ENCODE results near the gene AFF3.

Gene AFF3

DNA sequence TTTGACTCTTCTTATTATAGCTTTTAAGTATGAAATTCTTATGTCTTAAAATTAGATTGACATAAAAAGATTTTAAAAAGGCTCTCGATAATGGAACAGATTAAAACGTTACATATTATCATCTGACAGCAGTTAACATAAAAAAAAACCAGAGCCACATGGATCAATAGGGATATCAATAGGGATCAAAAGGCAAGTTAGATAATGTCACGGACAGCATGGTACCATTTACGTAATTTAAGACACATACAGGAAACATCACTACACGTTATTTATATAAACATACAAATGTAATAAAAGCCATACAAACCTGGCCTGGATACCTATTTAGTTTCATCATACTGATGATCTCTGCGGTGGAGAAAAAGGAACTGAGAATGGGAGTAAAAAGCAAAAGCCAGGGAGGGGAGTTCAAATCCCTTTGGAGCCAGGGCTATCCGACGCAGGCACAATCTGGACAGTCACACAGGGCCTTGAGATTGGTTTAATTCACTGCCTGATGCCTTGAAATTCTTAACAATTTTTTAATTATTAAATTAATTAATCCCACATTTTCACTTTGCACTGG lies 227.2 kb downstream of the AFF3 start:
- Mint-ChIP-seq H3K27ac (no peak overlapping the region), H3K4me3 (no peak overlapping the region), H3K9me3 (no peaks in the 10 kb centered on the region), H3K27me3 (no peaks in the 10 kb centered on the region), H3K36me3 (peaks cover 5% of the 10 kb centered on the region), H3K4me1 (no peaks in the 10 kb centered on the region)

DNA sequence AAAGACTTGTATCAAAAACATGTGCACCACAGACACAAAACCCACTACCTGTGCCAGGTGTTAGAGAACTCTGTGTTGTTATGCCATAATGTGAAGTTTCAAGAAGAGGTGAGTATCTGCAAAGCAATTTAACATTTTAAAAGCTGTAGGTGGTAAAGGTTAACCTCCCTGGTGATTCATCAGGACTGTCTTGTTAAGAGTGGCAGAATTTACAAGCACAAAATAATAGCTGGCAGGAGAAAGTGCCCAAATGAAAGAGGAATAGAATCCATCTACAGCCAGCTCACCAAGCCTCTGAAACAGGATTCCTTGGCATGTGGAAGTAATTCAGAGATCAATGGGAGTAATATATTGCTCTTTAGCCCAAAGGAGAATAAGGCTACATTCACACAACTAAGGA lies 230.7 kb downstream of the AFF3 start:
- H3K27ac Mint-ChIP-seq, result no peak overlapping the region

DNA sequence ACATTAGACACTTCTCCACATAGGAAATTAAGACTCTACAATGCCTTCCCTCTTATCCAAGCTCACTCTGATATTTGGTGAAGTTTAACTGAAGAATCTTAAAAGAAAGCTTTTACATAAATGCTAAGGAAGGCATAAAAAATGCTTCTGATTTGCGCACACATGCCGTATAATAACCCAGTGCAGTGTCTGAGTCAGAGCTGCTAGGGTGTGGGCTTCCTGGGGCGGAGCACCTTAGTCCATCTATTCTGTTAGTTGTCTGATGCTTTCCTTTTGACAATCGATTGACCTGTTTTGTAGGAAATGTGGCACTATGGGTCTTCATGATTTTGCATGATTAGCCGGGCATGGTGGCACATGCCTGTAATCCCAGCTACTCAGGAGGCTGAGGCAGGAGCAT lies 231.5 kb downstream of the AFF3 start:
- no peak overlapping the region for H3K4me3 Mint-ChIP-seq
- no peaks in the 10 kb centered on the region for H3K4me1 Mint-ChIP-seq
- H3K27ac Mint-ChIP-seq, result no peak overlapping the region
- H3K36me3 Mint-ChIP-seq, result peaks cover 9% of the 10 kb centered on the region
- H3K9me3 Mint-ChIP-seq, result no peaks in the 10 kb centered on the region
- no peaks in the 10 kb centered on the region for H3K27me3 Mint-ChIP-seq

More for the DNA sequence above, 230.7 kb downstream of the AFF3 start:
- no peaks in the 10 kb centered on the region for H3K9me3 Mint-ChIP-seq
- H3K36me3 Mint-ChIP-seq, result peaks cover 8% of the 10 kb centered on the region
- no peaks in the 10 kb centered on the region for H3K27me3 Mint-ChIP-seq
- H3K4me3 Mint-ChIP-seq, result no peak overlapping the region
- H3K4me1 Mint-ChIP-seq, result no peaks in the 10 kb centered on the region

- Mint-ChIP-seq H3K27ac (no peak overlapping the region), H3K4me1 (no peaks in the 10 kb centered on the region), H3K4me3 (no peak overlapping the region), H3K36me3 (peaks cover 4% of the 10 kb centered on the region), H3K9me3 (no peaks in the 10 kb centered on the region), H3K27me3 (no peaks in the 10 kb centered on the region)
Observed at GRCh38 chr2:99905636-99906035, 236.8 kb downstream of the AFF3 start.

GRCh38 chr2:99905025-99905424 lies 237.4 kb downstream of the AFF3 start:
- H3K27ac Mint-ChIP-seq, result no peak overlapping the region
- H3K4me1 Mint-ChIP-seq, result no peaks in the 10 kb centered on the region
- H3K36me3 Mint-ChIP-seq, result peaks cover 4% of the 10 kb centered on the region
- no peaks in the 10 kb centered on the region for H3K9me3 Mint-ChIP-seq
- H3K4me3 Mint-ChIP-seq, result no peak overlapping the region
- no peaks in the 10 kb centered on the region for H3K27me3 Mint-ChIP-seq

- Mint-ChIP-seq H3K4me3 (no peak overlapping the region), H3K27ac (no peak overlapping the region), H3K9me3 (no peaks in the 10 kb centered on the region), H3K27me3 (no peaks in the 10 kb centered on the region), H3K36me3 (peaks cover 4% of the 10 kb centered on the region), H3K4me1 (no peaks in the 10 kb centered on the region)
Observed at GRCh38 chr2:99903981-99904380, 238.4 kb downstream of the AFF3 start.

GRCh38 chr2:99900556-99900955 lies 241.8 kb downstream of the AFF3 start:
- Mint-ChIP-seq H3K4me1 (no peaks in the 10 kb centered on the region), H3K36me3 (no peaks in the 10 kb centered on the region), H3K4me3 (no peak overlapping the region), H3K27me3 (no peaks in the 10 kb centered on the region), H3K27ac (no peak overlapping the region), H3K9me3 (no peaks in the 10 kb centered on the region)

DNA sequence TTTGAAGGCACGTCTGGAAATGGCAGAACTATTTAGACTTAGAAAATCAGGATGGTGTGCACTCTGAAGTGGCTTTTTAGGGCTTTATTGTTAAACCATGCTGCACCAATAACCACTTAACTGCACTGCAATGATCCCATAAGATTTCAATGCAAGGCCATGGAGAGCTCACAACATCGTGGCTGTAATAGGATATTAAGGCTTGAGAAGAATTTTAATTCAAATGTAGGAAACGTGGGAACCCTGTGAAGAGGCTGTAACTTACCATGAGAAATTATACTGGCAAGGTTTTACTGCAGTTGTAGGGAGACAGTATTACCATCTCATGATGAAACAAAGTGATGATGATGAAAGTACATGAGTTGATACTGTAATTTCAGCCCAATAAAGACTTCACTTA lies 242.5 kb downstream of the AFF3 start:
- Mint-ChIP-seq H3K4me1 (no peaks in the 10 kb centered on the region), H3K36me3 (no peaks in the 10 kb centered on the region), H3K27me3 (no peaks in the 10 kb centered on the region), H3K9me3 (no peaks in the 10 kb centered on the region), H3K4me3 (no peak overlapping the region), H3K27ac (no peak overlapping the region)

DNA sequence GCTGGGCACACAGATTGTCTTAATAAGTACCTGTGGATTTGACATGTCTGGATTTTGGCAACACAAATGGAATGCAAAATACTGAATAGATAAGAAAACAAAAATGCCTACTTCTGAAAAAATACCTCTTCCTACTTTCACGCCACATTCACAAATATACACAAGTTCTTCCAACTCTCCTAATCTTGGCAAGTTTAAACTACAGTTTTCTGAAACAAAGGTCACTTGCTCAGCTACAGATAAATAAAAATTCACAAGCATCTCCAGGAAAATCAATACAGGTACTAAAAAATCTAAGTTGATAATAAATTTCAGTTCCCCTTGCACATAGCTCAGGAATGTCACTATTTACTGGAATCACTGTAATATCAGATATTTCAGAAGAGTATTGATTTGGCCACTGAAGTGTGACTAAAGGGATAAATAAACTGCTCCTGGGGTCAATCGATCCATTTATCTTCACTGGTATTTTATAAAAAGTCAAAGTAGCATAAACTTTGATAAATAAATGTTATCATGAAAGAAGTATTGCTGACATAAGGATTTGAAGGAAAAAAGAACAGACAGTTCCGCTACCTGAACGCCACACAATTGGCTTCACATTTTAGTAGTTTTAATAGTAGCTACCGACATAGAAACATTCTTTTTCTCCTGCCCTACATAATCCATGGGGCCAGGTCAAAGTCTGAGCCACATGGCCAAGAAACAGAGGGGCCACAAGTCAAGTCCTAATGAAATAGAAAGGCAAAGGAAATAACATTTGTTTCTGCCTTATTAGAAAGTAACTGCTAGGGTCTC lies 243.1 kb downstream of the AFF3 start:
- no peak overlapping the region for H3K27ac Mint-ChIP-seq
- H3K27me3 Mint-ChIP-seq, result no peaks in the 10 kb centered on the region
- H3K4me3 Mint-ChIP-seq, result no peak overlapping the region
- no peaks in the 10 kb centered on the region for H3K36me3 Mint-ChIP-seq
- H3K4me1 Mint-ChIP-seq, result no peaks in the 10 kb centered on the region
- no peaks in the 10 kb centered on the region for H3K9me3 Mint-ChIP-seq

GRCh38 chr2:99898336-99899048 lies 243.9 kb downstream of the AFF3 start:
- Mint-ChIP-seq H3K4me1 (no peaks in the 10 kb centered on the region), H3K36me3 (no peaks in the 10 kb centered on the region), H3K9me3 (no peaks in the 10 kb centered on the region), H3K27ac (no peak overlapping the region), H3K4me3 (no peak overlapping the region), H3K27me3 (no peaks in the 10 kb centered on the region)

- Mint-ChIP-seq H3K27ac (no peak overlapping the region), H3K4me3 (no peak overlapping the region), H3K36me3 (no peaks in the 10 kb centered on the region)
Observed at GRCh38 chr2:99891428-99891780, 251.0 kb downstream of the AFF3 start.

GRCh38 chr2:99890568-99891427 lies 251.6 kb downstream of the AFF3 start:
- H3K27ac Mint-ChIP-seq, result no peak overlapping the region
- H3K36me3 Mint-ChIP-seq, result no peaks in the 10 kb centered on the region
- H3K4me1 Mint-ChIP-seq, result no peaks in the 10 kb centered on the region
- H3K9me3 Mint-ChIP-seq, result no peaks in the 10 kb centered on the region
- no peaks in the 10 kb centered on the region for H3K27me3 Mint-ChIP-seq
- H3K4me3 Mint-ChIP-seq, result no peak overlapping the region

More at GRCh38 chr2:99891428-99891780, 251.0 kb downstream of the AFF3 start:
- Mint-ChIP-seq H3K9me3 (no peaks in the 10 kb centered on the region), H3K27me3 (no peaks in the 10 kb centered on the region), H3K4me1 (no peaks in the 10 kb centered on the region)

- Mint-ChIP-seq H3K4me1 (no peaks in the 10 kb centered on the region), H3K36me3 (no peaks in the 10 kb centered on the region), H3K9me3 (no peaks in the 10 kb centered on the region), H3K27me3 (no peaks in the 10 kb centered on the region), H3K4me3 (no peak overlapping the region), H3K27ac (no peak overlapping the region)
Observed at GRCh38 chr2:99888617-99889016, 253.8 kb downstream of the AFF3 start.

DNA sequence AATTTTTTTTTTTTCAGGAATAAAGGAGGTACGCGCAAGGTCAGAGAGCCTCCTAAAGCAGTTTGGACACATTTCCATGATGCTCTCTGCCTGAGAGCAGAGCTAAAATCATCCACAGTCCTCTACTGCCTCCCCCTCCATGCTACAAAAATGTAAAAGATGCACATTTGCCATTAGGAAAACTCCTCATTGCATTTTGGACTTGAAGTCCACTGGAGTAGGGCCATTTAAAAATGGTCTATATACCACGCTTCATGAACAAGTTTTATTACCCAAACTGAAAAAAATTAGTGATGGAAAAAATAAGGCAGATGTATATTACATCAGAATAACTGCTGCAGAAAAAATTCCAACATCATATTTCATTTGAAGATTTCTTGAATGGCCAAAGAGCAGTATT lies 256.0 kb downstream of the AFF3 start:
- H3K4me3 Mint-ChIP-seq, result no peak overlapping the region

DNA sequence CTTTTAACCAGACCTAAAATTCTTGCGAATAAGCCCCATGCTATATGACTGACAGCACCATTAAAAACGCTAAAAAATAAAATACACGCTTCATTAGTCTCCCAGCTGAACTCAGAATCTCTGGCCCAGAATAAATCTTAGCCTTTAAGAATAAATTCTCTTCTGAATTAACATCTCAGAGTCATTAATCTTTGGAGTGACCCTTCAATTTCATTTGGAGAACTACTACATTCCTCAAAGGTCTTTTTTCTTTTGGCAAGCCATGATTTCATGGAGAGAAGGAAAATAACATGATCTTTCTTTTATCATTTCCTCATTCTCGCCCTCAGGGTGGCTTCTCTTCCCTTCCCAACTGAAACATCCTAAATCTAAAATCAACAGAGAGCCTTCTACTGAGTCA lies 259.0 kb downstream of the AFF3 start:
- H3K9me3 Mint-ChIP-seq, result no peaks in the 10 kb centered on the region
- no peaks in the 10 kb centered on the region for H3K27me3 Mint-ChIP-seq
- H3K27ac Mint-ChIP-seq, result no peak overlapping the region
- no peaks in the 10 kb centered on the region for H3K36me3 Mint-ChIP-seq
- H3K4me1 Mint-ChIP-seq, result no peaks in the 10 kb centered on the region
- no peak overlapping the region for H3K4me3 Mint-ChIP-seq

More for the DNA sequence above, 256.0 kb downstream of the AFF3 start:
- Mint-ChIP-seq H3K27me3 (no peaks in the 10 kb centered on the region), H3K9me3 (no peaks in the 10 kb centered on the region), H3K36me3 (no peaks in the 10 kb centered on the region), H3K4me1 (no peaks in the 10 kb centered on the region), H3K27ac (no peak overlapping the region)

Measured in activated naive CD4-positive, alpha-beta T cell treated with anti-CD3 and anti-CD28 coated beads, Interleukin-2, amount 50 U/mL, for 24 hours (primary cell).